Measurements from ENCODE around the gene ABI3BP.

The ABI3BP gene

GRCh38 chr3:100910986-100911385 is 82.2 kb downstream of the ABI3BP start:
- no peak overlapping the region for H3K4me3 ChIP-seq (ENCODE audit: low read depth, low read length)
- in situ Hi-C loops (cut with HindIII; ENCODE audit: low pct_ligation_motif_present, low sequenced_read_pairs): no loop called here
- H3K27me3 ChIP-seq (replicated peaks): no peaks in the 10 kb centered on the region
- H3K27ac ChIP-seq: no peak overlapping the region
- no peak for TF ChIP-seq CTCF (IDR thresholded peaks at IDR 0.05; ENCODE audit: low read depth, low read length, missing control alignments)
- DNase-seq: no peak
- no peaks in the 10 kb centered on the region for H3K36me3 ChIP-seq (replicated peaks)

GRCh38 chr3:100902572-100902971 is 90.6 kb downstream of the ABI3BP start:
- no peak for TF ChIP-seq CTCF (IDR thresholded peaks at IDR 0.05; ENCODE audit: low read depth, low read length, missing control alignments)
- in situ Hi-C loops (cut with HindIII; ENCODE audit: low pct_ligation_motif_present, low sequenced_read_pairs): no loop called here

GRCh38 chr3:100900671-100901335 is 92.4 kb downstream of the ABI3BP start:
- Histone ChIP-seq H3K4me3 (ENCODE audit: low read depth, low read length) (no peak overlapping the region), H3K27me3 (replicated peaks) (no peaks in the 10 kb centered on the region), H3K27ac (peak overlapping the region; percentile 60), H3K36me3 (replicated peaks) (no peaks in the 10 kb centered on the region)
- TF ChIP-seq CTCF (IDR thresholded peaks at IDR 0.05; ENCODE audit: low read depth, low read length, missing control alignments): no peak
- no peak for DNase-seq
- in situ Hi-C loops (cut with HindIII; ENCODE audit: low pct_ligation_motif_present, low sequenced_read_pairs): no loop called here

More at GRCh38 chr3:100902572-100902971, 90.6 kb downstream of the ABI3BP start:
- Histone ChIP-seq H3K27me3 (replicated peaks) (no peaks in the 10 kb centered on the region), H3K36me3 (replicated peaks) (no peaks in the 10 kb centered on the region), H3K4me3 (ENCODE audit: low read depth, low read length) (no peak overlapping the region), H3K27ac (no peak overlapping the region)
- peak; percentile 53 for DNase-seq

GRCh38 chr3:100899440-100900091 is 93.7 kb downstream of the ABI3BP start:
- TF ChIP-seq CTCF (IDR thresholded peaks at IDR 0.05; ENCODE audit: low read depth, low read length, missing control alignments): no peak
- Histone ChIP-seq H3K27ac (peak overlapping the region; percentile 60), H3K4me3 (ENCODE audit: low read depth, low read length) (no peak overlapping the region), H3K36me3 (replicated peaks) (no peaks in the 10 kb centered on the region), H3K27me3 (replicated peaks) (no peaks in the 10 kb centered on the region)
- no peak for DNase-seq
- in situ Hi-C loops (cut with HindIII; ENCODE audit: low pct_ligation_motif_present, low sequenced_read_pairs): loop anchor here (10.0 kb wide), 1 partner anchor 295 kb away; no protein-coding TSS in a partner anchor

GRCh38 chr3:100898681-100899080 is 94.5 kb downstream of the ABI3BP start:
- Histone ChIP-seq H3K27me3 (replicated peaks) (no peaks in the 10 kb centered on the region), H3K4me3 (ENCODE audit: low read depth, low read length) (no peak overlapping the region), H3K36me3 (replicated peaks) (no peaks in the 10 kb centered on the region), H3K27ac (no peak overlapping the region)
- TF ChIP-seq CTCF (IDR thresholded peaks at IDR 0.05; ENCODE audit: low read depth, low read length, missing control alignments): no peak
- no peak for DNase-seq
- in situ Hi-C loops (cut with HindIII; ENCODE audit: low pct_ligation_motif_present, low sequenced_read_pairs): loop anchor here (10.0 kb wide), 1 partner anchor 296 kb away; no protein-coding TSS in a partner anchor
